Endometrial microvascular endothelial cells (primary cell): ENCODE data around the gene HSD3B7. TPM values are rescaled to one million over a fixed set of nuclear protein-coding genes. Genes with fewer than 3 reads are reported as not detected.

Experiments
- in situ Hi-C: cut with HindIII; loops from 2 replicates; pipeline ENCODE4 v1.10.0; 2017; ENCODE audit warnings: low sequenced_read_pairs, low pct_unique_long_range_greater_than_20kb; ENCODE audit errors: inconsistent ontology term
- total RNA-seq: library from RNA; depleted of rRNA; stranded (reverse); fragments of >200 nt; gene quantifications from one replicate; pipeline ENCODE4 v1.2.3, GENCODE V29; 2015; ENCODE audit errors: inconsistent ontology term

HSD3B7 gene
- total RNA-seq, 1 donor from 2014 or later = 6.0 TPM

DNA sequence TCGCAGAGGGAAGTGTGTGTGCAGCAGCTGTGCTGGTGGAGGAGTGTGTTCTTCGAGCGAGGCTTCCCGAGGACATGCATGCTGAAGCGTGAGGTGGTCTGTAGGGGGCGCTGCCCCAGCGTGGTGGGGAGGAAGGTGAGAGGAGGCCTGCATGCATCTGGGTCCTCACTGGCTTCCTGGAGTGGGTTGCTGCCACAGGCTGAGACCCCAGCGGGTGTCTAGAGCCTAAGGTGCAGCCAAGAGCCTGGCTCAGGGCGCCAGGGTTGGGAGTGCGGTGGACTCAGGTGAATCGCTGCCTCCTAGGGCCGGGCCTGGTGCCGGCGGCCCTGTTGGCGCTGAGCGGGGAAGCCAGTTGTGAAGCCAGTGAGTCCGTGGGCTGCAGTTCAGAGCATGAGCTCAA is 7.5 kb upstream of the HSD3B7 start:
- in situ Hi-C loops = no loop called here

DNA sequence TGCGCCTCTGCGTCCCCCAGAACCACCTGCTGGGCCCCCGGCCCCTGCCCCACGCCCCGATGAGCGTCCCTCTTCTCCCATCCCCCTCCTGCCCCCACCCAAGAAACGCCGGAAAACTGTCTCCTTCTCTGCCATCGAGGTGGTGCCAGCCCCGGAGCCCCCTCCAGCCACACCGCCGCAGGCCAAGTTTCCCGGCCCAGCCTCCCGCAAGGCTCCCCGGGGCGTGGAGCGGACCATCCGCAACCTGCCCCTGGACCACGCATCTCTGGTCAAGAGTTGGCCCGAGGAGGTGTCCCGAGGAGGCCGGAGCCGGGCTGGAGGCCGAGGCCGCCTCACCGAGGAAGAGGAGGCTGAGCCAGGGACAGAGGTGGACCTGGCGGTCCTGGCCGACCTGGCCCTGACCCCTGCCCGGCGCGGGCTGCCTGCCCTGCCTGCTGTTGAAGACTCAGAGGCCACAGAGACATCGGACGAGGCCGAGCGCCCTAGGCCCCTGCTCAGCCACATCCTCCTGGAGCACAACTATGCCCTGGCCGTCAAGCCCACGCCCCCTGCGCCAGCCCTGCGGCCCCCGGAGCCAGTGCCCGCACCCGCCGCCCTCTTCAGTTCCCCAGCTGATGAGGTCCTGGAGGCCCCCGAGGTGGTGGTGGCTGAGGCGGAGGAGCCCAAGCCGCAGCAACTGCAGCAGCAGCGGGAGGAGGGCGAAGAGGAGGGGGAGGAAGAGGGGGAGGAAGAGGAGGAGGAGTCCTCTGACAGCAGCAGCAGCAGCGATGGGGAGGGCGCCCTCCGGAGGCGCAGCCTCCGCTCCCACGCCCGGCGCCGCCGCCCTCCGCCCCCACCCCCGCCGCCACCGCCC is 5.6 kb upstream of the HSD3B7 start:
- in situ Hi-C loops = no loop called here

DNA sequence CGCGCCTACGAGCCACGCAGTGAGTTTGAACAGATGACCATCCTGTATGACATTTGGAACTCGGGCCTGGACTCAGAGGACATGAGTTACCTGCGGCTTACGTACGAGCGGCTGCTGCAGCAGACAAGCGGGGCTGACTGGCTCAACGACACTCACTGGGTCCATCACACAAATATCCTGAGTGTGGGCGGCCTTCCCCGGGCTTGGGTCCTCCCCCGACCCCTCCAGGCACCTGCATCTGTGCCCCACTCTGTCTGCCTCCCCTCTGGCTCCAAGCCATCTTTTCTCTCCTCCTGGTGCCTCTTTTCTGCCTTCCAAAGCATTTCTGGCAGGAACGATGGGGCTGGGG is 5.0 kb upstream of the HSD3B7 start:
- in situ Hi-C loops = no loop called here

DNA sequence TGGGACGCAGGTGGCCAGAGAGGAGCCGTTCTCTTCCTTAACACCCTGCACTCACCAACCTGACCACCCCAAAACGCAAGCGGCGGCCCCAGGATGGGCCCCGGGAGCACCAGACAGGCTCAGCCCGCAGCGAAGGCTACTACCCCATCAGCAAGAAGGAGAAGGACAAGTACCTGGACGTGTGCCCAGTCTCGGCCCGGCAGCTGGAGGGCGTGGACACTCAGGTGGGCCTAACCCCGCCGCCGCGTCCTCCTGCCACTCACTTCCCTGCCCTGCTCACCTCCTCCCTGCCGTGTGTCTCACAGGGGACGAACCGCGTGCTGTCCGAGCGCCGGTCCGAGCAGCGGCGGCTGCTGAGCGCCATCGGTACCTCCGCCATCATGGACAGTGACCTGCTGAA is 4.6 kb upstream of the HSD3B7 start:
- in situ Hi-C loops = no loop called here

DNA sequence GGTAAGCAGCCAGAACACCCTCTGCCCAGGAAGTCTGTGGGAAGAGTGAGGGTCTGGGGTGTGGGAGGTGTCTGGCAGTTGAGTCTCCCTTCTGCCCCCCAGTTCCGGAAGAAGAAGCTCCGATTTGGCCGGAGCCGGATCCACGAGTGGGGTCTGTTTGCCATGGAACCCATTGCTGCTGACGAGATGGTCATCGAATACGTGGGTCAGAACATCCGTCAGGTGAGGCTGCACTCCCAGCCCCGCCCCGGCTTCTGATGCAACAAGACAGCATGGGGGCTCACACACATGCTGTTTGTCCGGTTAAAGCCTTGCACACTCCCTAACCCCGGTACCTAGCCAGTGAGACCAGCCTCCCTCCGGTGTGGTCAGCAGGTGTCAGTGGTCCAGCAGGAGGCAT is 4.0 kb upstream of the HSD3B7 start:
- in situ Hi-C loops = no loop called here

DNA sequence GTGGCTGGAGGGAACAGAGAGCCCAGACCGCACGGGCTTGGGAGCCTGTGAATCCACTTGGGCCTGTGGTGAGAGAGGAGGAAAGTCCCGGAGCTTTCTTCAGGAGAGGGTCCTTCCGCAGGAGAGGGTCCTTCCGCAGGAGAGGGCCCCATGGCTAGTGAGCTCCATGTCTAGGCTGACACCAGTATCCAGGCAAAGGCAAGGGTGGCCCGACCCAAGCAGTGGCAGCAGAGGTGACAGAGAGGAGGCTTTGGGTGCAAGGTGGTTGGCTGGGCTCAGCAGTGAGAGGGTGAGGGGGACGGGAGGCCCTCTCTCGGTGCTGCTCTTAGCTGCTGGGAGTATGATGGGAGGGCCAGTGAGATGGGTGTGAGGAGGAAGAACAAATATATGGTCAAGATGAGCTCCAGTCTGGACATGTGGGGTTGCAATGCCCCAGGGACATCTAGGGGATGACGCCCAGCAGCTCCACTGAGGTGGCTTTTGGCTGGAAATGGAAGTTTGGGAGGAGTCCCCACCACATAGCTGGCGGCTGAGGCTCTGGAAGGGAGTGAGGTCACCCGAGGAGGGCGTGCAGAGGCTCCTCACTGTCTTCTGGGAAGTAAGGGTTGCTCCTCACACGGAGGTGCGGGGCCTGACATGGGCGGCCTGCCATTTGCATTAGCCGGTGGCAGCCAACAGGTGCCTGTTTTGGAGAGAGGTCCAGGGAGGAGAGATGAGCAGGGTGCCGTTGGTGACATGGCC is 2.3 kb upstream of the HSD3B7 start:
- in situ Hi-C loops = no loop called here

DNA sequence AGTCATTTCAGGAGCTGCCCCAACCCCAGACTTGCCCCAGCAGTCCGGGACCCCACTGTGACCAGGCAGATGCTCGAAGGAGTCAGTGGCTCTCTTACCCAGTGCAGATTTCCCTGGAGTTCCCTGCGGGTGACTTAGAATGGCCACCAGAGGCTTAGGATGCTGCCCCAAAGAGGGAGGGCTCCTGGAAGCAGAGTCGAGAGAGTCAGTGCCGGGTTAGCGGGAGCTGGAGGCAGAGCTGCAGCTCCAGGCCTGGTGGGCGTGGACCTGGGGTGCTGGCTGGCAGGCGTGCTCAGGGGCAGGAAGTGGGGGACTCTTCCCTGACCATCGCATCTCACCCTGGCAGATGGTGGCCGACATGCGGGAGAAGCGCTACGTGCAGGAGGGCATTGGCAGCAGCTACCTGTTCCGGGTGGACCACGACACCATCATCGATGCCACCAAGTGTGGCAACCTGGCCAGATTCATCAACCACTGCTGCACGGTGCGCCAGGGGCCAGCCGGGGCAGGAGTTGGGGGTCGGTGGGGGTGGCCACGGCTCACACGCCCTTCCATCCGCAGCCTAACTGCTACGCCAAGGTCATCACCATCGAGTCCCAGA is 1.6 kb upstream of the HSD3B7 start:
- in situ Hi-C loops = no loop called here

GRCh38 chr16:30983898-30984610 is 953 bp upstream of the HSD3B7 start:
- in situ Hi-C loops = no loop called here

GRCh38 chr16:30985401-30986128 is 558 bp downstream of the HSD3B7 start:
- in situ Hi-C loops = no loop called here

DNA sequence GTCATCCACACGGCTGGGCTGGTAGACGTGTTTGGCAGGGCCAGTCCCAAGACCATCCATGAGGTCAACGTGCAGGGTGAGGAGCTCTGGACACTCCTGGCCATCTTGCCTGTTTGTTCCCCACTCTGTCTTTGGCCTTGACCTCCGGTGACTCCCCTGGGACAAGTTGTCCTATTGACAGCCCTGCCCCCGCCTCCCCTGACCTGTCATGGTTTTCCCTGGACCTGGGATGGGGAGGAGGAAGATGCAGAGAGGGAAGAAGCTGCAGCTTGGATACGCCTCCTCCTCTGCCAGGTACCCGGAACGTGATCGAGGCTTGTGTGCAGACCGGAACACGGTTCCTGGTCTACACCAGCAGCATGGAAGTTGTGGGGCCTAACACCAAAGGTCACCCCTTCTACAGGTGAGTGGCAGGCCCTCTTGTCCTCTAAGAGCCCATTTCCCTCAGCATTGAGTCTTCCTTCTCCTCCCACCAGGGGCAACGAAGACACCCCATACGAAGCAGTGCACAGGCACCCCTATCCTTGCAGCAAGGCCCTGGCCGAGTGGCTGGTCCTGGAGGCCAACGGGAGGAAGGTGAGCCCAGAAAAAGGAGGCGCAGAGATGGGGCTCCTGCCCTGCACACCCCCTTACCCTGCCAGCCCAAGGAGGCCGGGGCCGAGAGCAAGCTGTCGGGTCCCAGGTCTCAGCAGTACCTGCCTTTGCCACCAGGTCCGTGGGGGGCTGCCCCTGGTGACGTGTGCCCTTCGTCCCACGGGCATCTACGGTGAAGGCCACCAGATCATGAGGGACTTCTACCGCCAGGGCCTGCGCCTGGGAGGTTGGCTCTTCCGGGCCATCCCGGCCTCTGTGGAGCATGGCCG is 1.4 kb downstream of the HSD3B7 start:
- in situ Hi-C loops = no loop called here

GRCh38 chr16:30987581-30988190 is 2.7 kb downstream of the HSD3B7 start:
- in situ Hi-C loops = no loop called here

DNA sequence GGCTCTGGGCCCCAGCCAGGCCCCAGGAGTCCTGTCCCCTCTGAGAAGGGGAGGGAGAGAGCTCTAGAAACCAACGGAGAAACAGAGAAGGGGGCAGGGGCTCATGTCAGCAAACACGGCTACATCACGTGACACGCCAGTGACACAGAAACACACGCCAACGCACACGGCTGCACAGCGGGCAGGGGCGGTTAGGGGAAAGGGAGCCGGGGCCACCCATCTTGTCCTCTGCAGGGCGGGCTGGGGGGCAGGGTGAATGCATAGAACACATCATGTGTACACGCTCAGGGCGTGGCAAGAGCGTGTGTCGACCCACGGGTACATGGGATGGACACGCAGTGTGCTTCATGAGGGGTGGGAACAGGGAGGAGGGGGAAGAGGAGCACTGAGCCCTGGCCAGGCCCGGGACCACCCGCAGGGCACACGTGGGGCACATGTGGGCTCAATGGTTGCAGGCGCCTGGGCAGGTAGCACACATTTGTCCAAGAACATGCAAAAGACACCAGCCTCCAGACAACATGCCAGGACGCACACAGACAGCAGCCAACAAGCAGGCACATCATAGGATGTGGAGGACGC is 4.6 kb downstream of the HSD3B7 start:
- in situ Hi-C loops = no loop called here

- in situ Hi-C loops = no loop called here
These were observed 5.1 kb downstream of the HSD3B7 start for GRCh38 chr16:30990105-30990504.

DNA sequence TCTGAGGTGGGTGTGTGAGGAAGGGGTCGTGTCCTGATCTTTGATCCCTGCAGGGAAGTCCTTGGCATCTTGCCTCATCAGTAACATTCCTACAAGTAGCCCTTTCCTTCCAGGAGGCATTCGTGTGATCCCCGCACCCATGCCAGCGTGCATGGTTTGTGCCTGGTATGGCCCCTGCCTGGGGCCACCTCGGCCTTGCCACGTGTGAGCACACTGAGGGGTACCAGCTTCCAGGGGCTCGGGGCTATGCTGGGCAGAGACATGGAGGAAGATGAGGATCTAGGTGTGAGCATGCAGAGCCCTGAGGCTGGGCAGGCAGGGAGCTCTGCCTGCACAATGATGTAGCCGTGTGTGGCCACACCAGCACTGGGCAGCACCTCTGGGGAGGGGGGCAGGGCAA is 6.0 kb downstream of the HSD3B7 start:
- in situ Hi-C loops = no loop called here

- in situ Hi-C loops = no loop called here
These were observed 7.3 kb downstream of the HSD3B7 start for GRCh38 chr16:30992276-30992780.

DNA sequence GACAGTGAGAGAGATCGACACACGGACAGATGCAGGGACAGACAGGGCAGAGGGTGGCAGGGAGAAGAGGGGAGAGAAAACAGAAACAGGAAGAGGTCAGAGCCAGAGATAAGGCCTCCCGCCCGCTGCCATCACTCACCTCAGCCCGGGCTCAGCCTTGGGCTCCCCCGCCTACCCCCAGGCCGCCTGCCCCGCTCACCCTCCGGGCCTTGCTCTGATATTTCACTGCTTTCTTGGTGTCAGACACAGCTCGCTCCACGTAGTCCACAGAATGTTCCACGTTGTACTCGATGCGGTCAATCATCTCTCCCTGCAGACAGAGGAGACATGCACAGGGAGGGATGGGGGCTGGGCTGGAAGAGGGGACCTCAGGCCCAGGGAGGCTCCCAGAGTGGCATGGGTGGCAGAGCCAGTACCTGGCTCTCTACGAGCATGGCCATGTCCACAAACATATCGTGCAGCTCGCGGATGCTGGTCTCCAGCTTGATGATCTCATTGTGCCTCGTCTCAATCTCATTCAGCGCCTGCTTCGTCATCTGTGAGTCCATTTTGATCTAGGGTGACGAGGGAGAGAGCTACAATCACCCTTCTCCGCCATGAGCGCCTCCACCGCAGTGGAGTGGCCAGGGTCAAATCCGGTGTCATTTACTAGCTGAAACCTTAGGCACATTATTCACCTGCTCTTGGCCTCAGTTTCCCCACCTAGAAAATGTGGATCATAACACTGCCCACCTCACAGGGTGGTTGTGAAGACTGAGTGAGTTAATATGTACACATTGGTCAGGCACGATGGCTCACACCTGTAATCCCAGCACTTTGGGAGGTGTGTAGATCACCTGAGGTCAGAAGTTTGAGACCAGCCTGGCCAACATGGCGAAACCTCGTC is 8.2 kb downstream of the HSD3B7 start:
- in situ Hi-C loops = no loop called here
